Esophagus muscularis mucosa (tissue), 4 donors: ENCODE data around the gene GNG7.

Source experiments
- CTCF ChIP-seq, 3 experiments: fragments of 200-600 bp in 2 of 3; fragments of 450-650 bp in 1 of 3; sonication (generic) in 2 of 3; IDR thresholded peaks; one replicate each; pipeline ENCODE4 v1.5.1; 2017 to 2019; ENCODE audit warnings: antibody characterized with exemption in 3 of 3, mild to moderate bottlenecking in 2 of 3, moderate library complexity in 1 of 3
- EP300 ChIP-seq: sonication (generic); formaldehyde crosslinking; IDR thresholded peaks from one replicate; pipeline ENCODE4 v1.6.1; 2017; ENCODE audit warnings: antibody characterized with exemption
- POLR2A ChIP-seq: fragments of 450-650 bp; IDR thresholded peaks from one replicate; pipeline ENCODE4 v1.6.1; 2017; ENCODE audit warnings: antibody characterized with exemption, moderate library complexity, mild to moderate bottlenecking, low read depth
- POLR2AphosphoS5 ChIP-seq, 2 donors: sonication (generic); formaldehyde crosslinking; IDR thresholded peaks; one replicate each; pipeline ENCODE4 v1.6.1; 2017; ENCODE audit warnings: antibody characterized with exemption in 2 of 2

DNA sequence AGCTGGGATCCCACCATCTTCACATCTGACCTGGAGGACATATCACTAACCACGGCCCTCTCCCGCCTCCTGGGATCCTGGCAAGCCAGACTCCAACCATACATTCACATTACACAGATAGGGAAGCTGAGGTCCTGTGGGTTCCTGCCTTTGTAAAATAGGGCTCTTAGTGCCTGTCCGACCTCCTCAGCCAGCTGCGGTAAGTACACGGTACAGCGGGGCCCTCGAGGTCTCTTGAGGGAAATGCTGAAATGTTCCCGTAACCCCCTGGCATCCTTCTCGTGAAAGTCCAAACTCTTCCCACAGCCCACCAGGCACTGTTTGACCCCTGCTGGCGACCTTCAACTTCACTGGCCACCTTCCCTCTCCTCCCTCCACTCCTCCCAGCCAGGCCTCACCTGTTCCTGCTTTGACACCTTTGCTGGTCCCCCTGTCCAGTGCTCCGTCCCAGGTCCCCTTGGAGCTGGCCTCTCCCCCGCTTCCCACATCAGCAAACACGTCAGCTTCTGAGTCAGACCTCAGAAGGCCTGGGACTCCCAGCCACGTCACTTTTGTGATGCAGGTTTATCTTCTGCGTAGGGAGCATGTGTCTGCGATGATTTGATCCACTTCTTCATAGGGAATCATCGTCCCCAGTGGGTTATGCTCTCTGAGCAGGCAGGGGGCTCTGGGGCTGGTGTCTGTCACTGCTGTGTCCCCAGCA lies 8.8 kb upstream of the GNG7 start:
- TF ChIP-seq CTCF (IDR thresholded peaks at IDR 0.05) (no peak), POLR2AphosphoS5 (IDR thresholded peaks at IDR 0.05) (no peak), EP300 (no peak), POLR2A (no peak)
